GM21360 (cell line): ENCODE results near the gene SLFN13.
"Not testable (repeated sequence)": the region's sequence is repeated elsewhere in the genome, so short reads cannot be mapped to it uniquely, and the experiment has no call there.

ENCODE experiments used
- ATAC-seq: cut with Tn5 transposase; IDR thresholded peaks from one replicate; pipeline ENCODE4 v1.9.1; 2021; ENCODE audit warnings: mild to moderate bottlenecking, moderate library complexity; ENCODE audit not compliant: unreplicated experiment

SLFN13 gene, protein sequence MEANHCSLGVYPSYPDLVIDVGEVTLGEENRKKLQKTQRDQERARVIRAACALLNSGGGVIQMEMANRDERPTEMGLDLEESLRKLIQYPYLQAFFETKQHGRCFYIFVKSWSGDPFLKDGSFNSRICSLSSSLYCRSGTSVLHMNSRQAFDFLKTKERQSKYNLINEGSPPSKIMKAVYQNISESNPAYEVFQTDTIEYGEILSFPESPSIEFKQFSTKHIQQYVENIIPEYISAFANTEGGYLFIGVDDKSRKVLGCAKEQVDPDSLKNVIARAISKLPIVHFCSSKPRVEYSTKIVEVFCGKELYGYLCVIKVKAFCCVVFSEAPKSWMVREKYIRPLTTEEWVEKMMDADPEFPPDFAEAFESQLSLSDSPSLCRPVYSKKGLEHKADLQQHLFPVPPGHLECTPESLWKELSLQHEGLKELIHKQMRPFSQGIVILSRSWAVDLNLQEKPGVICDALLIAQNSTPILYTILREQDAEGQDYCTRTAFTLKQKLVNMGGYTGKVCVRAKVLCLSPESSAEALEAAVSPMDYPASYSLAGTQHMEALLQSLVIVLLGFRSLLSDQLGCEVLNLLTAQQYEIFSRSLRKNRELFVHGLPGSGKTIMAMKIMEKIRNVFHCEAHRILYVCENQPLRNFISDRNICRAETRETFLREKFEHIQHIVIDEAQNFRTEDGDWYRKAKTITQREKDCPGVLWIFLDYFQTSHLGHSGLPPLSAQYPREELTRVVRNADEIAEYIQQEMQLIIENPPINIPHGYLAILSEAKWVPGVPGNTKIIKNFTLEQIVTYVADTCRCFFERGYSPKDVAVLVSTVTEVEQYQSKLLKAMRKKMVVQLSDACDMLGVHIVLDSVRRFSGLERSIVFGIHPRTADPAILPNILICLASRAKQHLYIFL

DNA sequence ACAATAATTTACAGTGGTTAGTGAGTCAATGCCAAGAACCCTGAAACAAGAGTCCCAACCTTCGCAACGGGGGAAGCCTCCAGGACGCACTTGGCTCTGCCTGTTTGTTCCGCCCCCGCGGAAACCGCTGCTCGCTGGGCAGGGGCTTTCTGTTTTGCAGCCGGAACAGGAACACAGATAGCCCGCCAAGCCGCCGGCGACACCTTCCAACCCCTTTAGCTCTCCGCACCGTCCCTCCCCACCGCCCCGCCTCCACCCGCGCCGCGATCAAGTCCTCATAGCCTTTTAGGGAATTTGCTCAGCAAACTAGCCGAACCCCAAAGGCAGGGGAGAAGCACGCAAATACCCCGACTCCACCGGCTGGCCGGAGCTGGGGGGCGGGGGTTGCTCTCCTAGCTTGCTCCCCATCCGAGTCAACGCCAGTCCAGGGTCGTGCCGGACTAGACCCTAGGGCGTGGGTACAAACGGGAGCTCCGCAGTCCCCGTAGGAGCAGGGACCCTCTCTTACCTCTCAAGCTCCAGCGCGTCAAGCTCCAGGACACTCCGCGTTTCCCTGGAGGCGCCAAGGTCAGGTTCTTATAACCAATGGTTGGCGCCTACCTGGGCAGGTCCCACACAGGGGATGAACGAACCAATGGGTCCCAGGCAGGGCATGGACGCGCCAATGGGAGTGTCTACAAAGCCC lies at the start of gene SLFN13:
Gene SLFN13 (minus strand): TSS at position 553 of the 685 bp plus-strand sequence. CDS start 3,086 bp downstream, outside the sequence.
- ATAC-seq, result peak; percentile 67

DNA sequence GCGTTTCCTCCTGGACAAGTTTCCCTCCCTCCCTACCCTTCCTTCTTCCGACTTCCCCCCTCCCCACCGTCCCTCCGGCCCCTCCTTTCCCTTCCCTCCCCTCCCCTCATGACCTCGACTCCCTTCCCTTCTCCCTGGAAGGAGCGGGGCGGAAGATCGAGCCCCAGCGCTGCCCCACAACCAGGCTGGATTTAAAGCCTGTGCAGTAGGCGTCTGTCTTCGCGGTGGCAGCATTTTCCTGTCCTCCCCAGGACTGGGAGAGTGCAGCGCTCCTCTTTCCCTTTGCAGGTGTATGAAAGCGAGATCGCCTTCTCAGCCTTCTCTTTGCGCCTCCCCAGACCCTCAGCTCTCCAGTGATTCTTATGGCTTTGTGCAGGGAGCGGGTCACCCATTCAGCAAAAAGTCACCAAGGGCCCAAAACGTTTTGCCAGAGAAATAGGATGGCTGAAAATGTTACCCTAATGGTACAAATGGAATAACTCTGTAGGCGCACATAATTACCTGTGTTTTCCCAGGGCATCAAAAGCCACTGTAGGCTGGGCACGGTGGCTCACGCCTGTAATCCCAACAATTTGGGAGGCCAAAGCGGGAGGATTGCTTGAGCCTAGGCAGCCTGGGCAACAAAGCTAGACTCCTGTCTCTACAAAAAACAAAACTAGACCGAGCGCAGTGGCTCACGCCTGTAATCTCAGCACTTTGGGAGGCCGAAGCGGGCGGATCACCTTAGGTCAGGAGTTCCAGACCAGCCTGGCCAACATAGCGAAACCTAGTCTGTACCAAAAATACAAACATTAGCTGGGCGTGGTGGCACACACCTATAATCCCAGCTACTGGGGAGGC lies 48.1 kb upstream of the SLFN13 start:
- no peak for ATAC-seq

DNA sequence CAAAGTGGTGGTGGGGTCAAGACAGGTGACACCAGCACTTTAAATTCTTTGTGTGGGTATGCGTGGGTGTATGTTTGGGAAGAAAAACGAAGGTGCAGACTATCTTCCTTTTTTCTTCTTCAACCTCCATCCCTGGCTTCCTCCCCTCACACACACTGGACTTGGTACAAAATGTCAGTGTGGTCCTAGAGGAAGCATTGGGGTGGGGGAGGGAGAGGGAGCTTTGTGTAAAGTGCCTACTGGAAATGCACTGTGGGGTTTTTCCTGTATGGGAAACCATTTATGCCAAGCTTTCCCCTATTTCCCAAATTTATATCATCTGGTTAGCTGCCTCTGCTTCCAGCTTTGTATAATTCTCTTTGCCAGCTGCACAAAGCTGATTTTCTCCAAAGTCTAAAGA lies 44.5 kb upstream of the SLFN13 start:
- ATAC-seq, result no peak

DNA sequence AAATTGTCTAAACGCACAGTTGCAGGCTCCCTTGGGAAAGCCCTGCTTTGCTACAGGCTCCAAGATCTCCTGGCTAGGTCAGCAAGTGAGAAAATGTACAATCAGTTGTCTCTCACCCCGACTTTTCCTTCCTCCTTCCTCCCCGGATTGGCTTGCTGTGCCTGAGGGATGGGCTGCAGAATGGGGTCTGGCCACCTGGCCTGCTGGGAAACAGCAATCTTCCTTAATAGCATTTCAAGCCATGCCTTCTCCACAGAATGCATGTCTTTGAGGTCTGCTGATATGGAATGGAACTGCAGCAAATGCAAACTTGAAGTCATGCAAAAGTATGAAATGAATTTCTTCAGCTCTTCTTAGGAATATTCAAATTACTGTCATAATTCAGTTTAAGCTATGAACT lies 42.9 kb upstream of the SLFN13 start:
- no peak for ATAC-seq

DNA sequence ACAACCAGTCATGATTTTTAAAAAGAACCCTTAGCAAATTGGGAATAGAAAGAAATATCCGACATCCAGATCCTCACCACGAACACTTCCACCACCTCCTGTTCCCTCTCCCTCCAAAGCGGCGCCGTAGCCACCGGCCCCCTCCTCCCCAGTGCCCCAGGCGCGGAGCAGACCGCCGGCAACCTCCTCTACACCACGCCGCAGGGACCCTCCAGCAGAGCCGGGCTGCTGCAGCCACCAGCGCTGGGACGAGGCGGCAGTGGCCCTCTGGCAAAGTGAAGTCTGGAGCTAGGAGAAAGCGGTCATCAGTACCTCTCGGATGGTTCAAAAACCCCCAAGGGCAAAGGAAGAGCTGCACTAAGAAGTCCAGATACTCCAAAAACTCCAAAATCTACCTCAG lies 41.4 kb upstream of the SLFN13 start:
- no peak for ATAC-seq

DNA sequence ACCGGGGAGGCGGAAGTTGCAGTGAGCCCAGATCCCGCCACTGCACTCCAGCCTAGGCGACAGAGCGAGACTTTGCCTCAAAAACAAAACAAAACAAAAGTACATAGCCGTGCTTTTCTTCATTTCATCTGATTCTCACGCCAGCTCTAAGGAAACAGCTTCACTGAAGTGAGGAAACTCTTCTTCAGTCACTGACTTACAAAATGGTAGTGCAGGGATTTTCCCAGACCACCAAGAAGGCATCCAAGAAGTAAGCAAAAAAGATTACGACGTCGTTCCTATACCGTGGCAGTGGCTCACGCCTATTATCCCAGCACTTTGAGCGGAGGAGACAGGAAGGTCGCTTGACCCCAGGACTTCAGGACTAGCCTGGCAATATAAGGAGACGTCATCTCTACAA lies 40.4 kb upstream of the SLFN13 start:
- ATAC-seq, result no peak

DNA sequence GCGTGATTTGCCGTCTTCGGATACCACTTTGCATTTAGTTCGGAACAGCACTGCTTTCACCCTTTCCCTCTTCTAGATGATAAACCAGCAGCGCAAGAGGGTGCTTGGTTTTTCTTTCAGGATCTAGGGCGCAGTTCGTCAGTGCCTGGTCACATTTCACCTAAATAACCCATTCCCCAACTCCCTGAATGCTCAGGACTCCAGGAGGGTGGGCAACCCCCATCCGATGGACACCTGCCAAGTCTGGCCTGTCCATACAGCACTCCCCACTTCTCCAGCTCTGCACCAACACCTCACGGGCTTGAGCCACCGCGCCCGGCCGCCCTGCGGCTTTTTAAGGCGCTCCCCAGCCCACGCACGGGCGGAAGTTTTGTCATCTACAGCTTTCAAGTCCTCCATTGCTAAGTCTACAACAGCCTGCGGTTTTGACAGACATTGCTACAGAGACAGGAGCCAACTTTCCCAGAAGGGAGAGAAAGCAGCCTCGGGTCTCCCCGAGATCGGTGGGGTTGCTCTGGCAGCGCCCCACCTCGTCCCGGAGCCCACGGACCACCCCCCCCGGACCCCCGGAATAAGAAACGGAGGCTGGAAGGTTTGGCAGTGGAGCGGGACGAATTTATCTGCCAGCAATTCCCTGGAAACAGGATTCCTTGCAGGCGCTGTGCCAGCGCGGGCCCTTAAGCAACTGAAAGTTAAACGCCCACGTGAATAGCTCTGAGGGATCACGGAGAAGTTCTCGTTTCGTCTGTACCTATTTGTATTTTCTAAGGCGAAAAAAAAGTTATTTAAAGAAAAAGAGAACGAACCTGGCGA lies 38.6 kb upstream of the SLFN13 start:
- ATAC-seq, result peak; percentile 52

DNA sequence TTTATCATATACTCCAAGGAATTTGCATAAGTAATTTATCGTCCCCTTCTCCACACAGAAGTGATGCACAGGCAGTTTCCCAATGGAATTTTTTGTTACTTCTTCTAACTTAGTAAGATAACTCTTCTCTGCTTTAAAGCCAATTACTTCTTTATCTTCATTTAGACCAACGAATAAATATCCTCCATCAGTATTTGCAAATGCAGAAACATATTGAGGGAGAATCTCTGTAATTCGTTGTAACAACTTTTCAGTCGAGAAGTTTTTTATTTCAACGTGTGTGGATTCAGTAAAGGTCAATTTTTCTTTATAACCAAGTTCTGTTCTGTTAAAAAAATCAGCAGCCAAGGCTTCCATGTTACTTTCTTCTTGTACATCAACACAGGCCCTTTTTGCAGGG lies 30.7 kb upstream of the SLFN13 start:
- ATAC-seq, result no peak

DNA sequence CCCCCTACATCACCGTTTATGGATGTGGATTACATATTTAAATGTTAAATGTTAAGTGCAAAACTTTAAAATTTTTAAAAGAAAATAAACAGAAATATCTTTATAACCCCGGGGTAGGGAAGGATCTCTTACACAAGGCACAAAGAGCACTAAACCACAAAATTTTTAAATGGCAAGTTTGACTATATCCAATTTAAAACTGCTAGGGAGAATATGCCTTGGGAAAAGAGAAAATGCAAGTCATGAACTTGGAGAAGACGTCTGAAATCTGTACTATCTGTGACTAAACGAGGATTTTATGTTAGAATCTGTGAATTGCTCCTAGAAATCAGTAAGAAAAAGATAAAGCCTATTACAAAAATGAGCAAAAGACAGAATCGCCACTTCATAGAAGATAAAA lies 28.7 kb upstream of the SLFN13 start:
- ATAC-seq, result no peak

DNA sequence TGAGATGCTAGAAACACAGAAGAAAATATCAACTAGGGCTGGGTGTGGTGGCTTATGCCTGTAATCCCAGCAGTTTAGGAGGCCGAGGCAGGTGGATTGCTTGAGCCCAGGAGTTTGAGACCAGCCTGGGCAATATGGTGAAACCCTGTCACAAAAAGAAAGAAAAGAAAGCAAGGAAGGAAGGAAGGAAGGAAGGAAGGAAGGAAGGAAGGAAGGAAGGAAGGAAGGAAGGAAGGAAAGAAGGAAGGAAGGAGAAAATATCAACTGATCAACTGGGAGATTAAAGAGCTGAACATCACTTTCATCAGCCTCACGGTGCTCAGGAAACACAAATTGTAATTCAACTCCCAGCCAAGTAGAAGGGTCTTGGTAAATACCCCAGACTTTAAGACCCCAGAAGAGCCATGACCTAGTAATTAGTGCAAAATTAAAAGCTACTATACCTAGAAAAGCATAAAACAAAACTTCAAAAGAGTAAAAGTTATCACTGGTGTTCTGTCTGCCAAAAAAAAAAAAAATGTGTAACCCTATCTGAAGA lies 27.8 kb upstream of the SLFN13 start:
- no peak for ATAC-seq

DNA sequence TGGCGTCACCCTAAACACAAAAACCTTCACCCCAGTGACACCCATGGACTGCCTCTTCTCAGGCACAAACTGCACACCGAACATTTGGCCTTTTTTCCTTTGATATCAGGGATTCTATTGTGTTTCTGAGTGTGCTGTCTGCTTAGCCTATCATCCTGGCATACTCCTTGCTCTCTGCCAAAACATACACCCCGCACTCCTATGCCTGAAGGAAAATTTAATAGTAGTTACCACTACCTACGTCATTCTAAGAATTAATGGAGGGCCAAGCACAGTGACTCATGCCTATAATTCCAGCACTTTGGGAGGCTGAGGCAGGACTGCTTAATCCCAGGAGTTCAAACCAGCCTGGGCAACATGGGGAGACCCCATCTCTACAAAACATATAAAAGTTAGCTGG lies 19.9 kb upstream of the SLFN13 start:
- no peak for ATAC-seq

DNA sequence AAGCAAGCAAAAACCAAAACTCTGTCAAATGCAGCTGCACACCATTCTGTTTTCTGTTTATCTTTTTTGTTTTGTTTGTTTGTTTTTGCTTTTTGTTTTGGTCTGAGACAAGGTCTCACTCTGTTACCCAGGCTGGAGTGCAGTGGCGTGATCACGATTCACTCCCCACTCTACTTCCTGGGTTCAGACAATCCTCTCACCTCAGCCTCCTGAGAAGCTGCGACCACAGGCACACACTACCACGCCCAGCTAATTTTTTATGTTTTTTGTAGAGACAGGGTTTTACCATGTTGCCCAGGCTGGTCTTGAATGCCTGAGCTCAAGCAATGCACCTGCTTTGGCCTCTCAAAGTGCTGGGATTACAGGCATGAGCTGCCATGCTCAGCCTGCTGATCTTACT lies 19.3 kb upstream of the SLFN13 start:
- ATAC-seq, result no peak

DNA sequence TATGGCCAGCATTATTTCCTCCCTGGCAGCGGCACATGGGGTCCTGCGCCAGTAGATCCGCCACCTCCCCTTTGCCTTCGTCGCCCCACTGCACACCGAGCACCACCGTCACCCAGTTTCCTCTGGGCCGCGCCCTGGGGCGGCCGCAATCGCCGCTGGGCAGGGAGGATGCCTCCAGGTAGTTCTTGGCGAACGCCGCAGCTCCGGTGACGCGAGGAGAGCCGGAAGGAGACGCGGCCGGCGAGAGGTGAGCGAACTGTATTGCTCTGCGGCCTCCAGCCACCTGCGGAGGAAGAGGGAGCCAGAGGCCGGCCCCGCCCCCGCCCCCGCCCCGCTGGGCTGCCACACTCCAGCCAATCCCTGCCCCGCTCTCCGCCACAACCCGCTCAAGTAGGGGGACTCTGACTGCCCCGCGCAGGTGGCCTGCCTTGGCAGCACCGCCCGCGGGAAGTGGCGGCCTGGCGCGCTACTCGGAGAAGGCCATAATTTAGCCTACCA lies 11.8 kb upstream of the SLFN13 start:
- ATAC-seq, result peak; percentile 72

DNA sequence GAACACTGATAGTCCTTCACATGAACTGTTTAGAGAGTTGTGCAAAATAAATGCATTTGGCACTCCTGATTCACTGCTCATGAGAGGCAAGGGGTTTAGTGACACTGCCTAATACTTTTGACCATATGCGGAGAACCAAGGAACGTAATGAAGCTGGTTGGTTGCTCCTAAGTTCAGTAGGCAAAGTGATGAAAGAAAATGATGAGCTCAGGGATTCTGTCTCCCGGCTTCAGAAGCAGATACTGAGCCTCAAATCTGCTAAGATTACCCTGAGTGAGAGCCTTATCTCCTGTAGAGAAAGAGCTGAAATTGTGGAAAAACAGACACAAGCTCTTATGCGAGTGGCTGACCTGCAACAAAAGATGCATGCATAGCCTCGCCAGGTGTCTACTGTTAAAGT lies 5.5 kb upstream of the SLFN13 start:
- not testable (repeated sequence) for ATAC-seq

DNA sequence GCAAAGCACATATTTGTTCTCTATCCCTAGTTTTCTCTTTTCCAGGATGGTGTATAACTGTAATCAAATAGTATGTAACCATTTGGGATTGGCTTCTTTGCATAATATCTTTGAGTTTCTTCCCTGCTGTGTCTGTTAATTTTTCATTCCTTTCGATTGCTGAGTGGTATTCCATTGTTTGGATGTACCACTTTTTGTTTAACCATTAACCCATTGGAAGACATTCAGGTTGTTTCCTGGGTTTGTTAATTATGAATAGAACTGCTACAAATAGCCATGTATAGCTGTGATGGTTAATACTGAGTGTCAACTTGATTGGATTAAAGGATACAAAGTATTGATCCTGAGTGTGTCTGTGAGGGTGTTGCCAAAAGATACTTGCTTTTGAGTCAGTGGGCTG lies 4.6 kb upstream of the SLFN13 start:
- no peak for ATAC-seq

DNA sequence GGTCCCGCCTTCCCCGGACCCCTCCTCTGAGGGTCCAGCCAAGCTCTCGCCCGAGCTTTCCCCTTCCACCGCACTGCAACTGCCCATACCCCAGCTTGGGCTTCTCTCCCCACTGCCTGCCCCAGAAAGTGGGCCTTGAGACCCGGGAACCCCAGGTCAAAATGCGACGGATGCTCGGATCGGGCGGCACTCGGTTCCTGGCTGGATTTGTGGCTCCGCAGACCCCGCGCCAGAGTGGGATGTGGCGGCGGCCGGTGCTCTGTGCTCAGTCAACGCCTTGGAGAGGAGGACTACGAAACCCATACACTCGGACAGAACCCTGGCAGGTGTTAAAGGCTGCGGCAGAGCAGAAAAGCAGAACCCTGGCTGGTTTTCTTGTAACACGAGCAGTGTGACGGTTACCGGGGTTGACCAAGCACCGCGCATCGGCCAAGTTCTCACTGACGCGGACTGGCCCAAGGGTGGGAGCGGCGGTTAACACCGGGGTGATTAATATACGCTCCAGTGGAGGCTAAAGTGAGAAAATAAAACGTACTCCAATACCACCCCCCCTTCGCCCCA lies 885 bp upstream of the SLFN13 start:
- no peak for ATAC-seq

DNA sequence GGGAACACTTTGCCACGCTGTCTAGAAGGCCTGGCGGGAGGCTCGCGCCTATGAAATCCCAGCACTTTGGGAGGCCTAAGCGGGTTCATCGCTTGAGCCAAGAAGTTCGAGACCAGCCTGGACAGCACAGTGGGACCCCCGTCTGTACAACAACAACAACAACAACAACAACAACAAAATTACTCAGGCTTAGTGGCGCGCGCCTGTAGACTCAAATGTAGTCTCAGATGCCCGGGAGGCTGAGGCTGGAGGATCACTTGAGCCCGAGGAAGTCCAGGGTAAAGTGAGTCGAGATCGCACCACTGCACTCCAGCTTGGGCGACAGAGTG lies 297 bp upstream of the SLFN13 start:
- no peak for ATAC-seq

DNA sequence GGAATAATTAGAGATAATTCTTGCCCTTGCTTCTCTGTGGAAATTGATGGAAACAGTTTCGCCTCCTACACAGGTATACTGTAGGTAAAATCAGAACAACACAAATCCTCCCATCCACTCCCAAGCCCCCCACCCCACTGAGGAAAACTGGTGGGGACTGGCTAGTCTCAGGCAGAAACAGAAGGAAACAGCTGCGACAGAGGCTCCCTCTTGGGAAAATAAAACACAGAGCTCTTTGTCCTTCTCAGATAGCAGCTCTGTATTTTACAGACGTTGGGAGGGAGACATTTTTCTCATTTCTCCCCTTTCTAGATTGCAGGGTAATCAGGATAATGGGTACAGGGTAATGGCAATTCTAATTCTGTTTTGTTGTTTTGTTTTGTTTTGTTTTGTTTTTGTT lies 1.1 kb downstream of the SLFN13 start:
- ATAC-seq, result no peak

DNA sequence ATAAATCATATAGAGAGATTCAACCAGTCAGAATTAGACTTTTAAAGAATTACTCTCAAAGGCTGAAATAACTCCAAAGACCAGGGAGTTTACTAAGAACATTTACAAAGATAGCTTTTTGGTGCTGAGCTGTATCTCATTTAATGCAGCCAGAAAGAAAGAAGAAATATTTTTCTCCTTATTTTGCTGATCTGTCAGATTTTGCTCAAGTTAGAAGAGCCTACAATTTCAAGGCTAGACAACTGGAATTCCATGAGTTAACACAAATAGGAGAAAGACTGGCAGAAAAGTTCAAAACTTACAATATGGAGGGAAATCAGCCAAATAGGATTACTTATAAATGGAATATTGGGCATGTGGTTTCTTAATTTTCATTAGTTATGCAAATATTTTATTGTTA lies 10.1 kb downstream of the SLFN13 start:
- no peak for ATAC-seq
